Stimulated activated CD4-positive, alpha-beta T cell treated with anti-CD3 and anti-CD28 coated beads, Interleukin-4, amount 100 ng/mL, for 1 hour (primary cell): ENCODE data around the gene CEP131.
"Not testable (repeated sequence)": the region's sequence is repeated elsewhere in the genome, so short reads cannot be mapped to it uniquely, and the experiment has no call there.

Experiments
- DNase-seq: peaks from one replicate; pipeline ENCODE4 v3.0.0-alpha.2; 2020

Gene CEP131

GRCh38 chr17:81162491-81162890 lies 60.3 kb downstream of the CEP131 start:
- no peak for DNase-seq

- no peak for DNase-seq
Observed at GRCh38 chr17:81161972-81162371, 60.8 kb downstream of the CEP131 start.

- DNase-seq = no peak
Observed at GRCh38 chr17:81161536-81161935, 61.2 kb downstream of the CEP131 start.

- DNase-seq = no peak
Observed at GRCh38 chr17:81160747-81161453, 61.9 kb downstream of the CEP131 start.

- DNase-seq = no peak
Observed at GRCh38 chr17:81160306-81160705, 62.5 kb downstream of the CEP131 start.

GRCh38 chr17:81159611-81160265 lies 63.0 kb downstream of the CEP131 start:
- DNase-seq = no peak

GRCh38 chr17:81158688-81159590 lies 63.8 kb downstream of the CEP131 start:
- no peak for DNase-seq

GRCh38 chr17:81157848-81158687 lies 64.7 kb downstream of the CEP131 start:
- DNase-seq = no peak

GRCh38 chr17:81156866-81157805 lies 65.6 kb downstream of the CEP131 start:
- no peak for DNase-seq

- DNase-seq = no peak
Observed at GRCh38 chr17:81154961-81155360, 67.8 kb downstream of the CEP131 start.

- not testable (repeated sequence) for DNase-seq
Observed at GRCh38 chr17:81154016-81154415, 68.7 kb downstream of the CEP131 start.

- DNase-seq = no peak
Observed at GRCh38 chr17:81153340-81153803, 69.4 kb downstream of the CEP131 start.

- no peak for DNase-seq
Observed at GRCh38 chr17:81152288-81152828, 70.4 kb downstream of the CEP131 start.

- no peak for DNase-seq
Observed at GRCh38 chr17:81151278-81151677, 71.5 kb downstream of the CEP131 start.

- DNase-seq = no peak
Observed at GRCh38 chr17:81150377-81151077, 72.2 kb downstream of the CEP131 start.

GRCh38 chr17:81148986-81149533 lies 73.7 kb downstream of the CEP131 start:
- no peak for DNase-seq

GRCh38 chr17:81148571-81148970 lies 74.2 kb downstream of the CEP131 start:
- no peak for DNase-seq

- no peak for DNase-seq
Observed at GRCh38 chr17:81147701-81148100, 75.1 kb downstream of the CEP131 start.

GRCh38 chr17:81146208-81146607 lies 76.6 kb downstream of the CEP131 start:
- DNase-seq = not testable (repeated sequence)

GRCh38 chr17:81144423-81144781 lies 78.4 kb downstream of the CEP131 start:
- DNase-seq = no peak
